IMR-90 (cell line): Measurements from ENCODE around the gene BMPER. TPM values are rescaled to one million over a fixed set of nuclear protein-coding genes. Genes with fewer than 3 reads are reported as not detected.

Experiments used
- ATAC-seq: fragments of 200-7000 bp; cut with Tn5 transposase; 2 replicates; pipeline ENCODE4 v1.9.1; 2020; ENCODE audit warnings: low read depth, mild to moderate bottlenecking, moderate library complexity
- BruUV-seq: library from RNA; stranded (reverse); fragments of 400-500 nt; replicated peaks from 2 replicates; lab custom pipeline; 2021; lab: Mats Ljungman, UMichigan
- CTCF ChIA-PET: fragments of 300-600 bp; formaldehyde crosslinking; extraction: SDS; loops from one replicate; lab custom pipeline; 2021; ENCODE audit warnings: antibody characterized with exemption; lab: Yijun Ruan, JAX
- POLR2A ChIA-PET: fragments of 300-600 bp; sonication (Branson Sonifier 250); formaldehyde crosslinking; loops from one replicate; lab custom pipeline; 2022; ENCODE audit warnings: antibody characterized with exemption; ENCODE audit not compliant: unreplicated experiment; lab: Charles Lee
- DNase-seq: peaks from one replicate; pipeline ENCODE4 v3.0.0; 2013
- H2AFZ ChIP-seq: replicated peaks from 2 replicates; pipeline ENCODE3; 2013; ENCODE audit warnings: low read length, mild to moderate bottlenecking; ENCODE audit not compliant: poor library complexity
- H2AK5ac ChIP-seq: 2 replicates; pipeline ENCODE4 v1.6.1; 2013; ENCODE audit warnings: low read depth, low read length, inconsistent platforms
- H2AK9ac ChIP-seq: replicated peaks from 2 replicates; pipeline ENCODE3; 2013; ENCODE audit warnings: mild to moderate bottlenecking, low read depth, low read length, moderate library complexity; ENCODE audit not compliant: poor library complexity
- H2BK120ac ChIP-seq: 2 replicates; pipeline ENCODE4 v1.6.1; 2013; ENCODE audit warnings: low read depth, low read length, inconsistent platforms
- H2BK15ac ChIP-seq: 3 replicates; pipeline ENCODE4 v1.6.1; 2013; ENCODE audit warnings: low read depth, low read length, inconsistent platforms
- H2BK20ac ChIP-seq: 2 replicates; pipeline ENCODE4 v1.6.1; 2013; ENCODE audit warnings: low read depth, mild to moderate bottlenecking, inconsistent platforms, low read length, moderate library complexity
- H2BK5ac ChIP-seq: 2 replicates; pipeline ENCODE4 v1.6.1; 2013; ENCODE audit warnings: mild to moderate bottlenecking, low read depth, low read length, inconsistent platforms; ENCODE audit not compliant: poor library complexity, severe bottlenecking
- H3K14ac ChIP-seq: replicated peaks from 2 replicates; pipeline ENCODE4 v1.6.1; 2013; ENCODE audit warnings: low read depth, low read length, inconsistent platforms
- H3K18ac ChIP-seq: 2 replicates; pipeline ENCODE4 v1.6.1; 2013; ENCODE audit warnings: low read depth, low read length, control low read depth
- H3K23ac ChIP-seq: 2 replicates; pipeline ENCODE4 v1.6.1; 2013; ENCODE audit warnings: low read depth, low read length, inconsistent platforms
- H3K27ac ChIP-seq: 2 replicates; pipeline ENCODE4 v1.5.1; 2013; ENCODE audit warnings: mild to moderate bottlenecking, control low read depth, low read length; ENCODE audit not compliant: insufficient read depth
- H3K27me3 ChIP-seq: 2 replicates; pipeline ENCODE4 v1.6.1; 2013; ENCODE audit warnings: low read length; ENCODE audit not compliant: control insufficient read depth, insufficient read depth
- H3K36me3 ChIP-seq: 2 replicates; pipeline ENCODE4 v1.6.1; 2013; ENCODE audit warnings: low read length, mixed read lengths; ENCODE audit not compliant: control insufficient read depth, insufficient read depth
- H3K4ac ChIP-seq: 2 replicates; pipeline ENCODE4 v1.6.1; 2013; ENCODE audit warnings: low read depth, low read length, inconsistent platforms
- H3K4me1 ChIP-seq: 2 replicates; pipeline ENCODE4 v1.6.1; 2013; ENCODE audit warnings: low read length, mixed read lengths; ENCODE audit not compliant: control insufficient read depth, insufficient read depth
- H3K4me2 ChIP-seq: 2 replicates; pipeline ENCODE4 v1.6.1; 2013; ENCODE audit warnings: low read depth, mild to moderate bottlenecking, control low read depth, low read length, moderate library complexity
- H3K4me3 ChIP-seq: 2 replicates; pipeline ENCODE4 v1.5.1; 2013; ENCODE audit warnings: low read depth, mild to moderate bottlenecking, control low read depth, low read length, moderate library complexity; ENCODE audit not compliant: insufficient read depth
- H3K56ac ChIP-seq: 2 replicates; pipeline ENCODE4 v1.6.1; 2013; ENCODE audit warnings: low read length, inconsistent platforms; ENCODE audit not compliant: insufficient read depth; ENCODE audit errors: extremely low read depth
- H3K79me1 ChIP-seq, 2 experiments: 2 replicates each; pipeline ENCODE4 v1.6.1; 2013; ENCODE audit warnings: low read length in 2 of 2, inconsistent platforms in 1 of 2, low read depth in 1 of 2
- H3K9ac ChIP-seq: 2 replicates; pipeline ENCODE4 v1.6.1; 2013; ENCODE audit warnings: low read depth, low read length, control low read depth
- H3K9me1 ChIP-seq: 2 replicates; pipeline ENCODE4 v1.6.1; 2013; ENCODE audit warnings: low read length, inconsistent platforms; ENCODE audit not compliant: insufficient read depth
- H3K9me3 ChIP-seq: 2 replicates; pipeline ENCODE4 v1.6.1; 2013; ENCODE audit warnings: low read length; ENCODE audit not compliant: control insufficient read depth, insufficient read depth
- H4K20me1 ChIP-seq: 2 replicates; pipeline ENCODE4 v1.6.1; 2013; ENCODE audit warnings: low read length, inconsistent platforms; ENCODE audit not compliant: insufficient read depth
- H4K5ac ChIP-seq: 2 replicates; pipeline ENCODE4 v1.6.1; 2013; ENCODE audit warnings: mild to moderate bottlenecking, low read depth, low read length, control low read depth
- H4K8ac ChIP-seq, 2 experiments: 2 replicates each; pipeline ENCODE4 v1.6.1; 2013; ENCODE audit warnings: low read depth in 2 of 2, low read length in 2 of 2, control low read depth in 1 of 2, inconsistent platforms in 1 of 2
- H4K91ac ChIP-seq: 2 replicates; pipeline ENCODE4 v1.6.1; 2013; ENCODE audit warnings: low read depth, low read length, inconsistent platforms; ENCODE audit not compliant: insufficient read depth
- CEBPB ChIP-seq: IDR thresholded peaks from 2 replicates; pipeline ENCODE4 v1.6.1; 2012; ENCODE audit warnings: low read depth, low read length, improper control_type of control experiment
- MAZ ChIP-seq: IDR thresholded peaks from 2 replicates; pipeline ENCODE4 v1.6.1; 2012; ENCODE audit warnings: low read depth, mild to moderate bottlenecking, low read length, improper control_type of control experiment, moderate library complexity, borderline replicate concordance
- MXI1 ChIP-seq: IDR thresholded peaks from 2 replicates; pipeline ENCODE4 v1.6.1; 2012; ENCODE audit warnings: low read depth, mild to moderate bottlenecking, low read length, moderate library complexity, borderline replicate concordance
- POLR2A ChIP-seq: IDR thresholded peaks from 2 replicates; pipeline ENCODE4 v1.6.1; 2012; ENCODE audit warnings: mild to moderate bottlenecking, low read depth, low read length
- USF2 ChIP-seq: fragments of 150-350 bp; IDR thresholded peaks from 2 replicates; pipeline ENCODE4 v1.6.1; 2017; ENCODE audit warnings: mild to moderate bottlenecking, antibody characterized with exemption, low read length, low read depth
- WGBS, 2 experiments: methylation state at CpG; one replicate each; pipeline versions ENCODE4 v1.1.5 to v1.1.7; 2013; ENCODE audit warnings: missing lambda C conversion rate in 2 of 2; ENCODE audit not compliant: insufficient read length in 1 of 2; ENCODE audit errors: extremely low coverage in 2 of 2; 5-methylcytosine and 5-hydroxymethylcytosine counted together
- dilution Hi-C: fragments of 300-500 bp; cut with HindIII; formaldehyde crosslinking; loops from one replicate; pipeline ENCODE4 v1.14.3; 2018; ENCODE audit warnings: low sequenced_read_pairs; ENCODE audit not compliant: unreplicated experiment
- in situ Hi-C: fragments of 300-500 bp; cut with MboI; formaldehyde crosslinking; loops from 3 replicates; pipeline ENCODE4 v1.14.3; 2019; ENCODE audit warnings: low sequenced_read_pairs, inconsistent platforms, mixed read lengths
- intact Hi-C: fragments of 100-400 bp; cut with micrococcal nuclease; formaldehyde crosslinking; loops from 2 replicates; pipeline ENCODE4 v1.10.0; 2022
- polyA plus RNA-seq, 3 experiments: library from polyadenylated mRNA; depleted of rRNA; stranded (reverse); fragments of >200 nt; gene quantifications; 2 replicates each; pipeline ENCODE4 v1.2.3, GENCODE V29; 2012; ENCODE audit warnings: low replicate concordance in 1 of 3
- total RNA-seq: library from RNA; depleted of rRNA; stranded (reverse); fragments of >200 nt; gene quantifications from 2 replicates; pipeline ENCODE4 v1.2.3, GENCODE V29; 2012

BMPER gene
- total and polyA plus RNA-seq, 2 of the 4 experiments (the other 2 are of a cell fraction): 6.2 to 7.9 TPM

GRCh38 chr7:34060196-34060947 is 155.0 kb downstream of the BMPER start:
- Histone ChIP-seq H3K27ac (peak overlapping the region; percentile 85), H4K8ac (peak overlapping the region; percentile 63 to 82), H3K27me3 (no peaks in the 10 kb centered on the region), H4K20me1 (no peaks in the 10 kb centered on the region), H2AFZ (no peak overlapping the region), H2BK15ac (peak overlapping the region; percentile 63), H4K5ac (peak overlapping the region; percentile 91; the same call in 1 of the 2 replicates), H4K91ac (peak overlapping the region; percentile 55; the same call in 1 of the 2 replicates), H2BK5ac (peak overlapping the region; percentile 88), H2BK20ac (peak overlapping the region; percentile 75; the same call in 1 of the 2 replicates), H2BK120ac (peak overlapping the region; percentile 81; the same call in 1 of the 2 replicates), H3K23ac (peak overlapping the region; percentile 14; the same call in 1 of the 2 replicates), H3K4me2 (peak overlapping the region; percentile 20; the same call in 1 of the 2 replicates), H3K4me1 (peaks cover 36% of the 10 kb centered on the region), H3K4ac (peak overlapping the region; percentile 55; the same call in 1 of the 2 replicates), H2AK5ac (peak overlapping the region; percentile 98), H3K9me3 (no peaks in the 10 kb centered on the region), H3K36me3 (peaks cover 3% of the 10 kb centered on the region; the same call in 1 of the 2 replicates), H3K9ac (no peak overlapping the region; the same call in 1 of the 2 replicates), H3K14ac (peak overlapping the region; percentile 34; the same call in 1 of the 2 replicates), H3K79me1 (no peaks in the 10 kb centered on the region), H3K9me1 (peaks cover 10% of the 10 kb centered on the region), H3K18ac (peak overlapping the region; percentile 97), H3K4me3 (no peak overlapping the region), H3K56ac (peak overlapping the region; percentile 50; the same call in 1 of the 2 replicates), H2AK9ac (no peak overlapping the region)
- 43% methylated on average over 1 of the region's 4 CpGs; no CpG with 5 or more reads in 1 of the 2 experiments for WGBS, 2 experiments
- ATAC-seq: peak; percentile 49
- DNase-seq: peak; percentile 81
- TF ChIP-seq POLR2A: no peak
- peak; percentile 91 for TF ChIP-seq CEBPB
- no peak for TF ChIP-seq MAZ
- TF ChIP-seq MXI1: peak; percentile 90
- peak; percentile 44; the same call in 1 of the 2 replicates for TF ChIP-seq USF2
- in situ Hi-C loops: no loop called here
- no TSS peak for BruUV-seq
- intact Hi-C loops: loop anchor here (2.0 kb wide), 1 partner anchor 74 kb away; no protein-coding TSS in a partner anchor
- ChIA-PET CTCF (interaction anchor here (0.6 to 0.8 kb wide), 3 partner anchors 99 to 258 kb away, joined by 4 to 6 read pairs (median 5); no protein-coding TSS in a partner anchor), POLR2A (no interaction called here)
- dilution Hi-C loops: no loop called here
